Measurements from ENCODE around the gene SCG5. TPM values are rescaled to one million over a fixed set of nuclear protein-coding genes. Genes with fewer than 3 reads are reported as not detected.
A peak's percentile ranks its signal among the peaks of the same experiment; 100 is the strongest.

The SCG5 gene
- total RNA-seq, 2 experiments from 2014 or later: 0.57 to 0.94 TPM

- CTCF ChIA-PET: interaction anchor here (1.2 to 3.2 kb wide), 2 partner anchors 20 to 181 kb away, joined by 3 to 11 read pairs; no protein-coding TSS in a partner anchor
- DNase-seq: no peak
- no peaks in the 10 kb centered on the region for H3K9me3 Mint-ChIP-seq
- intact Hi-C loops (cut with micrococcal nuclease): no loop called here
- no peaks in the 10 kb centered on the region for H3K27me3 Mint-ChIP-seq (ENCODE audit: low read depth)
- H3K4me1 Mint-ChIP-seq (ENCODE audit: low read depth): peaks cover 5% of the 10 kb centered on the region
- no peak overlapping the region for H3K4me3 Mint-ChIP-seq
- no peaks in the 10 kb centered on the region for H3K36me3 Mint-ChIP-seq (ENCODE audit: low read depth)
- no peak overlapping the region for H3K27ac Mint-ChIP-seq
Measured at GRCh38 chr15:32682977-32683630, 41.6 kb downstream of the SCG5 start.

DNA sequence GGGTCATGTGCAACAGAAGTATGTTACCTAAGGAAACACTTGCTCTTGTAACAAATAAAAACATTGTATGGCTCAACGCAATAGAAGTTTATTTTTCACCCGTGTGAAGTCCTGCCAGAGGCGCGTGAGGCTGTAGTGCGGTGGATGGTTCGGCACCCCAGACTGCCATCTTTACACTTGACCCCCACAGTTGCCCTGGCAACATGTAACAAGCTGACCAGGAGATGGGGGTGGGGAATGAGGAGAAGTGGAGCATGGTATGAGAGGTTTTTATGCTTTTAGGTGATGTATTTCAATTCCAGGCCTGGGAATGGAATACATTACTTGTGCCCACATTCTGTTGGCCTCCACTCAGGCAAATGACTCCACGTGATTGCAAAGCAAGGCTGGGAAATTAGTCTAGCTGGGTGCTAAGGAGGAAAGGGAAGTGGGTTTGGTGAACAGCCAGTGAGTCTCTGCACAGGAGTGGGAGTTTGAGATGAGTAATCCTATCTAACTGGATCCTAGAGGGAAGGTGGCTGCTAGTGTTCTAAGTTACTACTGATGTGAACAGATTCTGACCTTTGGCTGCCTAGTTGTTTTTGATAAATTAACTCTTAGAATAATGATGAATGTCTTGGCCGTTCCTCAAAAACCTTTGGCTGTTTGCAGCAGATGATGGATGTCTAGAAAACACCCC, 42.5 kb downstream of the SCG5 start:
- CTCF ChIA-PET: interaction anchor here (1.1 to 3.2 kb wide), 3 partner anchors 21 to 180 kb away, joined by 3 to 11 read pairs (median 3); no protein-coding TSS in a partner anchor
- peaks cover 5% of the 10 kb centered on the region for H3K4me1 Mint-ChIP-seq (ENCODE audit: low read depth)
- intact Hi-C loops (cut with micrococcal nuclease): no loop called here
- H3K4me3 Mint-ChIP-seq: no peak overlapping the region
- no peaks in the 10 kb centered on the region for H3K9me3 Mint-ChIP-seq
- H3K36me3 Mint-ChIP-seq (ENCODE audit: low read depth): no peaks in the 10 kb centered on the region
- peak; percentile 13 for DNase-seq
- H3K27ac Mint-ChIP-seq: no peak overlapping the region
- no peaks in the 10 kb centered on the region for H3K27me3 Mint-ChIP-seq (ENCODE audit: low read depth)

DNA sequence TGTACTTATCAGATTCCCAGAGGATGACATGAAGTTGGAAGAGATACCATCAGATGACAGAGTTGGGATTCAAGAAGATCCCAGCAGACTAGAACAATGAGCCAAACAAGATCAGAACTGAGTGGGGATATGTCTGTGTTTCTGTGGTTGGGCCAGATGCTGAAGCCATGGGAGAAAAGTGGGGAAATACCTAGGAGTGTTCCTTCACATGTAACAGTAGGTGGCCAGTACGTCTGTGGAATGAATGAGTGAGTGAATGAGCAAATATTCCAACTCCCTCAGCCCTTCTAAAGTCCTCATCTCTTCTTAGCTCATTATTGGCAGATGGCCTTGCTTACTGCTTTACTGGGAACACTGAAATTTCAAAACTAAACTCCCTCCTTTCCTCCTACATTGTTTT, 44.1 kb downstream of the SCG5 start:
- intact Hi-C loops (cut with micrococcal nuclease): no loop called here
- CTCF ChIA-PET: no interaction called here
- Mint-ChIP-seq H3K27ac (no peak overlapping the region), H3K4me1 (ENCODE audit: low read depth) (peaks cover 5% of the 10 kb centered on the region), H3K4me3 (no peak overlapping the region), H3K36me3 (ENCODE audit: low read depth) (no peaks in the 10 kb centered on the region), H3K27me3 (ENCODE audit: low read depth) (no peaks in the 10 kb centered on the region), H3K9me3 (no peaks in the 10 kb centered on the region)
- no peak for DNase-seq

DNA sequence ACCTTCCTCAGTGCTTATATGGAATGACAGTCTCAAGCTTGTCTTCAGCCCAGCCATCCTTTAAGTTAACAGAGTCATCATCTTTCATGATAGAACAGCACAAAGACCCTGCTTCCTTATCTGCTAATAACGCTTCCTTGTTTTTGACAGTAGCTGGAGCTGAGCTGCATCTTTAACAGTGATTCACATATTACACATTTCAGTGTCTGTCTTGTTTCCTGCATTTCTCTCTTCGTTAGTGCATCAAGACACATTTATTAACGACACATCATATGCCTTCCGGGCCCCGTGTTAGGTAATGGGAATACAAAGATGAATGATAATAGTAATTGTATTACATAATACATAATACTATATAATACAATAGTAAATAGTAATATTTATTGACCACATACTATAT, 46.0 kb downstream of the SCG5 start:
- H3K4me3 Mint-ChIP-seq: no peak overlapping the region
- intact Hi-C loops (cut with micrococcal nuclease): no loop called here
- H3K9me3 Mint-ChIP-seq: no peaks in the 10 kb centered on the region
- H3K4me1 Mint-ChIP-seq (ENCODE audit: low read depth): peaks cover 5% of the 10 kb centered on the region
- H3K27ac Mint-ChIP-seq: no peak overlapping the region
- CTCF ChIA-PET: no interaction called here
- no peaks in the 10 kb centered on the region for H3K36me3 Mint-ChIP-seq (ENCODE audit: low read depth)
- DNase-seq: no peak
- H3K27me3 Mint-ChIP-seq (ENCODE audit: low read depth): peaks cover 2% of the 10 kb centered on the region

DNA sequence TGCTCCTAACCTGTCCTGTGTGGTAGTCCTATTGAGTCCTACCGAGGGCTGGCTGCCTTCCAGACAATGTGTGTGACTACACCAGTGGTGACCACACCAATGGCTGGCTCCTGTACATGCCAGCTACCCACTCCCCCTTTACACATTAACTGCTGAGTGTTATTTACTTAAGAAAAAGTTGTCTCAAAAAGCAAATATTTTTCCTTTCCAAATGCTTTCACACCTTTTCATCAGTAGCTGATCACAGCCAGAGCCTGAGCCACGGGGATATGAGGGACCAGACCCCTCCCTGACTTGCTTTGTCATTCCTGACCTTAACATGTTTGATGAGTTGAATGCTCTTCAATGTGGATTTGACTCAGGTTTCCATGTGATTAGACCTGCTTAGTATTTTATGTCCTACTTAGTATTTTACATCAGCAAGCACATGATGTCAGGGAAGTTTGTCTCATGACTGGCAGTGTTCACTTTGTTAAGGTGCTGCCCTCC, 46.7 kb downstream of the SCG5 start:
- Mint-ChIP-seq H3K4me1 (ENCODE audit: low read depth) (peaks cover 5% of the 10 kb centered on the region), H3K4me3 (no peak overlapping the region), H3K27me3 (ENCODE audit: low read depth) (peaks cover 2% of the 10 kb centered on the region), H3K9me3 (no peaks in the 10 kb centered on the region), H3K27ac (no peak overlapping the region), H3K36me3 (ENCODE audit: low read depth) (no peaks in the 10 kb centered on the region)
- no peak for DNase-seq
- intact Hi-C loops (cut with micrococcal nuclease): no loop called here
- CTCF ChIA-PET: no interaction called here

DNA sequence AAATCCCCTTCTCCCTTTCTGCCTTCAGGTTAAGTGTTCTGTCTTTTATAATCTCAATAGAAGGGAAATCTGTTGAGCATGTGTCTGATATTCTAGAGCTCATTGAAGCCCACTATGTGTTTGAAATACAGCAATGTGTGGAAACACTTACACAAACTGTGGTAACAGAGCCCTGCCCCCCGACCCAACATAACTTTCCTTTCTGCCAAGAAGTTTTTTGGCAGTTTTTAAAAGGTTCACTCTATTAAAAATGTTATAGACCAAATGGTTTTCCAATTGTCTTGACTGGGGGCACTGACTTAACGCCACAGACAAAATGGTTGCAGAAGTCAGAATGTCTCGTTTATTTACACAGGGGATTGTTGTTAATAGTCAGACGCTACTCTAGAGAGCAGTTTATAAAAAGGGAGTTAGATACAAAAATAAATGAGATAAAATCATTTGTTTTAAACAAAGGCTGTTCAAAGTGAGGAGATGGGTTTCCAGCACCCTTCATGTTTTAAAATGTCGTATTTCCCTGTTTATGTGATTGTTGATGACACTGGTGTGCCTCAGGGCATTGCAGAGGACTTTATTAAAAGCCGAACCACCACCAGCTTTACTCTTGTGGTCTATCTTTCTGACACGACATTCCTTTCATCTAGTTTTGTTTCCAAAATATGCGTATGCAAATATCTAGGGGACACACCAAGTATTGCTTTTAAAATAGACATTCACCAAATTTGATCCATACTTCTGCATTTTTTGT, 49.6 kb downstream of the SCG5 start:
- H3K27ac Mint-ChIP-seq: no peak overlapping the region
- no peak for DNase-seq
- no peaks in the 10 kb centered on the region for H3K36me3 Mint-ChIP-seq (ENCODE audit: low read depth)
- peaks cover 2% of the 10 kb centered on the region for H3K27me3 Mint-ChIP-seq (ENCODE audit: low read depth)
- intact Hi-C loops (cut with micrococcal nuclease): no loop called here
- no peaks in the 10 kb centered on the region for H3K9me3 Mint-ChIP-seq
- no peaks in the 10 kb centered on the region for H3K4me1 Mint-ChIP-seq (ENCODE audit: low read depth)
- CTCF ChIA-PET: interaction anchor here (0.7 kb wide), 1 partner anchor 13 kb away, joined by 3 read pairs; no protein-coding TSS in a partner anchor
- H3K4me3 Mint-ChIP-seq: no peak overlapping the region

DNA sequence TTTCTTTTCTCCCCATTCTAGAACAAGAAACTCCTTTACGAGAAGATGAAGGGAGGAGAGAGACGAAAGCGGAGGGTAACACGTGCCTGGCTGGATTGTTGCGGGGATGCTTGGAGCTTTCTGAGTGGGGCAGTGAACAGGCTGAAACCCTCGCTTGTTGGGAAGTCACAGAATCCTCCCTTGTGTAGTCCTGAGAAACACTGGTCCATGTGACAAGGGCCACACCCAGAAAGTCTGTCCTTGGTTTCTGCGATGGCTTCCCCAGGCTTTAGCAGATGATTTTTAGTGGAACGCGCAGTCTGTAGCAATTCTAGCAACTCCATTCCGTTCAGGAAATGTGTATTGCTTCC, 50.2 kb downstream of the SCG5 start:
- no peaks in the 10 kb centered on the region for H3K4me1 Mint-ChIP-seq (ENCODE audit: low read depth)
- peaks cover 2% of the 10 kb centered on the region for H3K27me3 Mint-ChIP-seq (ENCODE audit: low read depth)
- no peak for DNase-seq
- no peak overlapping the region for H3K27ac Mint-ChIP-seq
- no peak overlapping the region for H3K4me3 Mint-ChIP-seq
- CTCF ChIA-PET: no interaction called here
- H3K36me3 Mint-ChIP-seq (ENCODE audit: low read depth): no peaks in the 10 kb centered on the region
- intact Hi-C loops (cut with micrococcal nuclease): no loop called here
- no peaks in the 10 kb centered on the region for H3K9me3 Mint-ChIP-seq

DNA sequence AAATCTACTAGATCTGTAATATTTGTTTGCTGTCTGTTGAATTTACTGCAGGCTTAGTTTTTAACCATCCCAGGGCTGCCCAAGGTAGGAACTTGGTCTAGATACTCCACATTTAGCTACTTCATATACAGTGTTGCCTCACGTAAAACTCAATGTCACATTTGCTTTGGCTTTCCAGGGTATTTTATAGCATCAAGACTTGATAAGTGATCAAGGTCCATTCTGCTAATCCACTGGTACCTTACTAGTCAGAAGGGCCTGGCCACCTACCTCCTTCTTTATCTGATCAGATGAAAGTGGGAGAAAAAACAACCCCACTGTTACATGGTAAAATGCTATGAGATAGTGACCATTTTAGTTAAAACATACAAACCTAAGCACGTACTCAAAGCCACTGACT, 50.8 kb downstream of the SCG5 start:
- H3K4me1 Mint-ChIP-seq (ENCODE audit: low read depth): no peaks in the 10 kb centered on the region
- intact Hi-C loops (cut with micrococcal nuclease): no loop called here
- H3K27ac Mint-ChIP-seq: no peak overlapping the region
- H3K27me3 Mint-ChIP-seq (ENCODE audit: low read depth): peaks cover 2% of the 10 kb centered on the region
- no peaks in the 10 kb centered on the region for H3K36me3 Mint-ChIP-seq (ENCODE audit: low read depth)
- CTCF ChIA-PET: no interaction called here
- no peak for DNase-seq
- H3K9me3 Mint-ChIP-seq: no peaks in the 10 kb centered on the region
- no peak overlapping the region for H3K4me3 Mint-ChIP-seq

- Mint-ChIP-seq H3K27ac (no peak overlapping the region), H3K4me3 (no peak overlapping the region), H3K4me1 (ENCODE audit: low read depth) (no peaks in the 10 kb centered on the region), H3K9me3 (no peaks in the 10 kb centered on the region), H3K36me3 (ENCODE audit: low read depth) (no peaks in the 10 kb centered on the region), H3K27me3 (ENCODE audit: low read depth) (peaks cover 2% of the 10 kb centered on the region)
- intact Hi-C loops (cut with micrococcal nuclease): no loop called here
- DNase-seq: no peak
- CTCF ChIA-PET: no interaction called here
Measured at GRCh38 chr15:32694222-32694983, 52.9 kb downstream of the SCG5 start.

DNA sequence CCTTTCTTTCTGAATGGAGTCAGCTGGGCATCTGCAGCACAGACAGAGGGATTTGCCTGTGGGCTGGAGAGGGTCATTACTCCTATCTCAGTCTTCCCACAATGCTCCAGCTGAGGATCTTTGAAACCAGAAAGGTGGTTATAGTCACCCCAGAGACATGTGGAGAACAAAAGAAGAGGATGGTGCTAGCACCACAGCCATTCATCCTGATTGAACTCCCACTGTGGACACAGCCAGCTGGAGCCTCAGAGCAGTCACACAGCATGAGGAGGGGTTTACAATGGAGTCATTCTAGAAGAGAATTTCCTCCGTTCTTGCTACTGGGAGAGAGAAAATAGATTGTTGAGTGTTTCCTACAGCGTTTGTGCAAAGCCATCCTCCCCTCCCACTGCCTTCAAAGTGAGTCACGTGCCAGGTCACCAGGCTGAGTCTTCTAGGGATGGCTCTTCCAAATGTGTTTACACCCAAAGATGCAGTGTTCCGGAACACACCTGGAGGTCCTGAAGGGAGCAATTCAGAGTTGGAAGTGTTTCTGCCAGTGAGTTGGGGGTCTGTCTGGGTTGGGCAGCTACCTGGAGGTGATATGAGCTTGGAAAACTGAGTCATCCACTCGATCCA, 57.4 kb downstream of the SCG5 start:
- H3K9me3 Mint-ChIP-seq: no peaks in the 10 kb centered on the region
- H3K4me3 Mint-ChIP-seq: no peak overlapping the region
- CTCF ChIA-PET: no interaction called here
- no peak for DNase-seq
- peaks cover 14% of the 10 kb centered on the region for H3K27me3 Mint-ChIP-seq (ENCODE audit: low read depth)
- no peaks in the 10 kb centered on the region for H3K36me3 Mint-ChIP-seq (ENCODE audit: low read depth)
- intact Hi-C loops (cut with micrococcal nuclease): no loop called here
- no peak overlapping the region for H3K27ac Mint-ChIP-seq
- H3K4me1 Mint-ChIP-seq (ENCODE audit: low read depth): no peaks in the 10 kb centered on the region

DNA sequence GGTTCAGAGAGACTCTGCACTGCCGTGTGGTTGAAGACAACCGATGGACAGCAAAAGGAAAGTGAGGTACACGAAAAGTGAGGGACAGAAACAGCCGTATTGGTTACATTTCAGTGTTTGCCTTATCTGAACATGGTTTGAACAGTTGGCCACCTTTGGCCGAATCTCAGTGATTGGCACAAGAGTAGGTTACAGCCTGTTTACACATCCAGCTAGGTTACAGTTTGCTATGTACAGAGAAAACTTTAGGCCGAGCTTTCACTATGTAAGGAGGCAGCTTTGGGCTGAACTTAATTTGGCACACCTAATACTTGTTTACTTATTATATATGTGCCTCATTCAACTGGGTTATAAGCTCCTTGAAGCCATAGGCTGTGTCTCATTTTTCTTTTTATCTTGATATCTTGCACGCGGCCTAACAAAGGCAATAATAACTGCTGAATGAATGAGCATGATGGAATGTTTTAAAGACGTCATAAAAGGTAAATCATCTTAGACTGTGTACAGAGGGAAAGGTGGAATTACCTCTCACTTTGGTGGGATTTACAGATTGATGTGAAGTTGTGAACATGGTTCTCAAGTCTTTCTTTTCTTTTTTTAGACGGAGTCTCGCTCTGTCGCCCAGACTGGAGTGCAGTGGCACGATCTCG, 59.1 kb downstream of the SCG5 start:
- H3K4me3 Mint-ChIP-seq: no peak overlapping the region
- no peaks in the 10 kb centered on the region for H3K9me3 Mint-ChIP-seq
- intact Hi-C loops (cut with micrococcal nuclease): no loop called here
- no peaks in the 10 kb centered on the region for H3K4me1 Mint-ChIP-seq (ENCODE audit: low read depth)
- H3K27me3 Mint-ChIP-seq (ENCODE audit: low read depth): peaks cover 16% of the 10 kb centered on the region
- DNase-seq: no peak
- no peaks in the 10 kb centered on the region for H3K36me3 Mint-ChIP-seq (ENCODE audit: low read depth)
- CTCF ChIA-PET: no interaction called here
- H3K27ac Mint-ChIP-seq: no peak overlapping the region

Measured in activated naive CD4-positive, alpha-beta T cell treated with anti-CD3 and anti-CD28 coated beads for 36 hours (primary cell).